Caco-2 (cell line): ENCODE data around the gene CNTN6. TPM values are rescaled to one million over a fixed set of nuclear protein-coding genes. Genes with fewer than 3 reads are reported as not detected.

Experiments
- BruUV-seq: library from RNA; stranded (reverse); fragments of 400-500 nt; replicated peaks from 2 replicates; lab custom pipeline; 2021; lab: Mats Ljungman, UMichigan
- CTCF ChIA-PET: fragments of 300-600 bp; sonication (Branson Sonifier 250); formaldehyde crosslinking; loops from one replicate; lab custom pipeline; 2022; ENCODE audit warnings: antibody characterized with exemption; lab: Charles Lee
- POLR2A ChIA-PET: fragments of 300-600 bp; sonication (Branson Sonifier 250); formaldehyde crosslinking; loops from one replicate; lab custom pipeline; 2022; ENCODE audit warnings: antibody characterized with exemption; lab: Charles Lee
- DNase-seq, 2 experiments: peaks; one replicate each; pipeline versions ENCODE4 v3.0.0 to v3.0.0-alpha.2; 2020 to 2022
- H3K27me3 ChIP-seq: replicated peaks from 2 replicates; pipeline ENCODE4 v1.6.0; 2011; ENCODE audit warnings: low read length; ENCODE audit not compliant: control insufficient read depth, insufficient read depth
- H3K36me3 ChIP-seq: 2 replicates; pipeline ENCODE4 v1.5.1; 2011; ENCODE audit warnings: low read length; ENCODE audit not compliant: control insufficient read depth, insufficient read depth
- H3K4me1 ChIP-seq: fragments of 250-450 bp; sonication (Bioruptor Pico); 2 replicates; pipeline ENCODE4 v1.5.1; 2020; ENCODE audit warnings: mild to moderate bottlenecking
- H3K4me3 ChIP-seq: 2 replicates; pipeline ENCODE4 v1.5.1; 2011; ENCODE audit warnings: low read depth, mild to moderate bottlenecking, control low read depth, low read length
- H3K9me3 ChIP-seq: fragments of 250-450 bp; sonication (Bioruptor Pico); 2 replicates; pipeline ENCODE4 v1.5.1; 2020; ENCODE audit warnings: mild to moderate bottlenecking, moderate library complexity
- H3K27ac Mint-ChIP-seq: one replicate; pipeline ENCODE4 v1.8.0; 2022; ENCODE audit warnings: mixed read lengths; ENCODE audit not compliant: unreplicated experiment
- H3K27me3 Mint-ChIP-seq: one replicate; pipeline ENCODE4 v1.8.0; 2022; ENCODE audit warnings: mixed read lengths; ENCODE audit not compliant: insufficient read depth, unreplicated experiment
- H3K36me3 Mint-ChIP-seq: one replicate; pipeline ENCODE4 v1.8.0; 2022; ENCODE audit warnings: mild to moderate bottlenecking, mixed read lengths; ENCODE audit not compliant: insufficient read depth, unreplicated experiment
- H3K4me1 Mint-ChIP-seq: one replicate; pipeline ENCODE4 v1.8.0; 2022; ENCODE audit warnings: low read depth, mixed read lengths; ENCODE audit not compliant: unreplicated experiment
- H3K4me3 Mint-ChIP-seq: one replicate; pipeline ENCODE4 v1.8.0; 2022; ENCODE audit warnings: mild to moderate bottlenecking, moderate library complexity, mixed read lengths; ENCODE audit not compliant: unreplicated experiment
- H3K9me3 Mint-ChIP-seq: one replicate; pipeline ENCODE4 v1.8.0; 2022; ENCODE audit warnings: mixed read lengths; ENCODE audit not compliant: unreplicated experiment
- CTCF ChIP-seq, 2 experiments: fragments of 200-600 bp in 1 of 2; IDR thresholded peaks; 1 replicate in 1 of 2; 2 replicates in 1 of 2; pipeline versions ENCODE4 v1.5.1 to v1.8.0; 2011 to 2022; ENCODE audit warnings: antibody characterized with exemption in 1 of 2, control low read depth in 1 of 2, inconsistent platforms in 1 of 2, low read depth in 1 of 2, low read length in 1 of 2, mild to moderate bottlenecking in 1 of 2, moderate library complexity in 1 of 2; ENCODE audit not compliant: insufficient read depth in 1 of 2, severe bottlenecking in 1 of 2, unreplicated experiment in 1 of 2
- intact Hi-C: fragments of 100-400 bp; cut with micrococcal nuclease; formaldehyde crosslinking; loops from one replicate; pipeline ENCODE4 v1.10.0; 2022; ENCODE audit not compliant: unreplicated experiment
- total RNA-seq: library from RNA; stranded (reverse); gene quantifications from 2 replicates; pipeline ENCODE4 v1.2.3, GENCODE V29; 2022

Gene CNTN6
- total RNA-seq, 1 experiment from 2014 or later = not detected

GRCh38 chr3:1287815-1288214 lies 195.0 kb downstream of the CNTN6 start:
- Histone ChIP-seq H3K36me3 (no peaks in the 10 kb centered on the region), H3K4me1 (no peaks in the 10 kb centered on the region), H3K9me3 (no peaks in the 10 kb centered on the region), H3K4me3 (no peak overlapping the region), H3K27me3 (no peaks in the 10 kb centered on the region)
- no peak for TF ChIP-seq CTCF (IDR thresholded peaks at IDR 0.05; ENCODE audit: insufficient read depth in 1 of 2, low read depth in 1 of 2, low read length in 1 of 2, severe bottlenecking in 1 of 2, unreplicated experiment in 1 of 2)
- no peaks in the 10 kb centered on the region for H3K9me3 Mint-ChIP-seq
- H3K4me3 Mint-ChIP-seq = no peak overlapping the region
- H3K4me1 Mint-ChIP-seq = no peaks in the 10 kb centered on the region
- H3K27me3 Mint-ChIP-seq = peaks cover 4% of the 10 kb centered on the region
- DNase-seq = no peak
- no peaks in the 10 kb centered on the region for H3K36me3 Mint-ChIP-seq
- ChIA-PET CTCF (no interaction called here), POLR2A (no interaction called here)
- intact Hi-C loops = no loop called here
- H3K27ac Mint-ChIP-seq = no peak overlapping the region
- no TSS peak for BruUV-seq

GRCh38 chr3:1288805-1289494 lies 196.1 kb downstream of the CNTN6 start:
- no peaks in the 10 kb centered on the region for H3K4me1 ChIP-seq
- Mint-ChIP-seq H3K27ac (no peak overlapping the region), H3K9me3 (no peaks in the 10 kb centered on the region), H3K4me1 (no peaks in the 10 kb centered on the region), H3K4me3 (no peak overlapping the region), H3K36me3 (no peaks in the 10 kb centered on the region), H3K27me3 (peaks cover 6% of the 10 kb centered on the region)
- POLR2A ChIA-PET = no interaction called here
- H3K9me3 ChIP-seq = no peaks in the 10 kb centered on the region
- H3K4me3 ChIP-seq = no peak overlapping the region
- no peak for DNase-seq
- BruUV-seq = no TSS peak
- intact Hi-C loops = no loop called here
- no peaks in the 10 kb centered on the region for H3K36me3 ChIP-seq
- CTCF ChIA-PET = no interaction called here
- H3K27me3 ChIP-seq = no peaks in the 10 kb centered on the region
- no peak for TF ChIP-seq CTCF (IDR thresholded peaks at IDR 0.05; ENCODE audit: insufficient read depth in 1 of 2, low read depth in 1 of 2, low read length in 1 of 2, severe bottlenecking in 1 of 2, unreplicated experiment in 1 of 2)

GRCh38 chr3:1292571-1293071 lies 199.8 kb downstream of the CNTN6 start:
- Mint-ChIP-seq H3K4me1 (no peaks in the 10 kb centered on the region), H3K36me3 (no peaks in the 10 kb centered on the region), H3K27ac (no peak overlapping the region), H3K27me3 (peaks cover 2% of the 10 kb centered on the region), H3K4me3 (no peak overlapping the region), H3K9me3 (no peaks in the 10 kb centered on the region)
- no peak for TF ChIP-seq CTCF (IDR thresholded peaks at IDR 0.05; ENCODE audit: insufficient read depth in 1 of 2, low read depth in 1 of 2, low read length in 1 of 2, severe bottlenecking in 1 of 2, unreplicated experiment in 1 of 2)
- intact Hi-C loops = loop anchor here (5.0 kb wide), 1 partner anchor 1470 kb away; no protein-coding TSS in a partner anchor
- DNase-seq = no peak
- H3K4me3 ChIP-seq = no peak overlapping the region
- ChIA-PET CTCF (no interaction called here), POLR2A (no interaction called here)
- no TSS peak for BruUV-seq
- H3K9me3 ChIP-seq = no peaks in the 10 kb centered on the region
- no peaks in the 10 kb centered on the region for H3K4me1 ChIP-seq
- H3K36me3 ChIP-seq = no peaks in the 10 kb centered on the region
- H3K27me3 ChIP-seq = no peaks in the 10 kb centered on the region
